Subcutaneous adipose tissue (tissue), 4 donors: Measurements from ENCODE around the gene CLK3. TPM values are rescaled to one million over a fixed set of nuclear protein-coding genes. Genes with fewer than 3 reads are reported as not detected.

ENCODE experiments used
- total RNA-seq, 4 donors: library from RNA; depleted of rRNA; stranded (reverse); fragments of >200 nt; gene quantifications; one replicate each; pipeline ENCODE4 v1.1.0, GENCODE V29; 2016
- TF ChIP-seq, protein P1 (sequence below): fragments of 450-650 bp; IDR thresholded peaks from one replicate; pipeline ENCODE4 v1.5.1; 2016; ENCODE audit warnings: low read depth, mild to moderate bottlenecking, control low read depth, antibody characterized with exemption, moderate library complexity

Gene CLK3
- total RNA-seq, 4 donors from 2014 or later: 53.6 to 159 (median 103) TPM

GRCh38 chr15:74616996-74617395, 1.4 kb downstream of the CLK3 start:
- TF ChIP-seq, protein P1, sequence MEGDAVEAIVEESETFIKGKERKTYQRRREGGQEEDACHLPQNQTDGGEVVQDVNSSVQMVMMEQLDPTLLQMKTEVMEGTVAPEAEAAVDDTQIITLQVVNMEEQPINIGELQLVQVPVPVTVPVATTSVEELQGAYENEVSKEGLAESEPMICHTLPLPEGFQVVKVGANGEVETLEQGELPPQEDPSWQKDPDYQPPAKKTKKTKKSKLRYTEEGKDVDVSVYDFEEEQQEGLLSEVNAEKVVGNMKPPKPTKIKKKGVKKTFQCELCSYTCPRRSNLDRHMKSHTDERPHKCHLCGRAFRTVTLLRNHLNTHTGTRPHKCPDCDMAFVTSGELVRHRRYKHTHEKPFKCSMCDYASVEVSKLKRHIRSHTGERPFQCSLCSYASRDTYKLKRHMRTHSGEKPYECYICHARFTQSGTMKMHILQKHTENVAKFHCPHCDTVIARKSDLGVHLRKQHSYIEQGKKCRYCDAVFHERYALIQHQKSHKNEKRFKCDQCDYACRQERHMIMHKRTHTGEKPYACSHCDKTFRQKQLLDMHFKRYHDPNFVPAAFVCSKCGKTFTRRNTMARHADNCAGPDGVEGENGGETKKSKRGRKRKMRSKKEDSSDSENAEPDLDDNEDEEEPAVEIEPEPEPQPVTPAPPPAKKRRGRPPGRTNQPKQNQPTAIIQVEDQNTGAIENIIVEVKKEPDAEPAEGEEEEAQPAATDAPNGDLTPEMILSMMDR: no peak

GRCh38 chr15:74618841-74619596, 3.4 kb downstream of the CLK3 start:
- TF ChIP-seq, protein P1: no peak

- TF ChIP-seq, protein P1: no peak
Measured at GRCh38 chr15:74619916-74620635, 4.4 kb downstream of the CLK3 start.

DNA sequence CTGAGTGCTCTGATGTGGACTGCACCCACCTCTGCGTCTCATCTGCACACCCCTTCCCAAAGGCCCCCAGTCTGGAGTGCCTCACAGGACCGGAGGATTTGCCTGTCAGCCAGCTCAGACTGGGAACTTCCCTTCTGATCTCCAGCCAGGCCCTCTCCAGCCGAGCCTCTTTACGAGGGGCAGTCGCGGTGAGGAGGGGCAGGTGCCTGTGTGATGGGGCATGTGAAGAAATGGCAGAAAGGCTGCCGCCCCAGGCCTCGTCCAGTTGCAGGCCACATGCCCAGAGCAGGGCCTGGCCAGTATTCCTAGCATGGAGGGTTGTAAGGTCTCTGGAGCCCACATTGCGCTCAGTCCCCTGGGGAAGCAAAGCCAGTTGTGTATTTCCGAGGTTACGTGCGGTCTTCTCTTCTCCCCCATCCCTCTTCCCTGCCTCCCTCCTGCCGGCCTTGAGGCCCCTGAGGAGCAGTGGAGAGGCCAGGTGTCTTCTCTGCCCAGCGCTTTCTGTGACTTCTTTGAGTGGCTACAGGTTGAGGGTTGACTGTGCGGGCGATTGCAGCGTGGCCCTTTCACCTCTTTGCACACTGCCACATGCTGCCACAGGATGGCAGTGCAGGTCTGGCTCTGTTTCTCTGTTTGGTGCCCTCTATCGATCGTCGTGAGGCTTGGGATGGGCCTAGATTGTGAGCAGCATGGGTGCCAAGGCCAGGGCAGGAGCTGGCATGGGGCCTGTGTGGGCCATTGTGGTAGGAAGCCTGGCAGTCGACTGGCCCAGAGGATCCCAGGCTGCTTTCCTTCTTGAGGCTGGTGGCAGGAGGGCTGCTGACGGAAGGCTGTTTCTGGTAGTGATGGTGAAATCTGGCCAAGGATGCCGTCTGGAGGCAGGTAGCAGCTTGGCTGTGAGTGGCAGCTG, 5.3 kb downstream of the CLK3 start:
- TF ChIP-seq, protein P1: no peak

DNA sequence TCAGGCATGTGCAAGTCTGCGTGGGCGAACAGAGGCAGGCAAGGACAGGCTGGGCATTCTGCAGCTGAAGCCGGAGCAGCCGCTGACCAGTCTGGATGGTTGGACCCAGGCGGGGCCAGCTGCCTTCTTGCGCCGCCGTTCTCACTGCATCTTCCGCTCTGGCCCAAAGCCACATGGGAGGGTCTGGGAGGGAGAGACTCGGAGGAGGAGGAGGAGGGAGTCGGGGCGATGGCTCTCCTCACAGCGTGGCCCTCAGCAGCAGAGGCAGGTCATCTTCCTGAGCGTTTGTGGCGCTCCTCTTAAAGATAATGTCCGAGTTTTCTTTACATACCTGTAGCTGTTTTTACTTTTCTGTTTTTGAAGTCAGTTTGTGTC, 5.9 kb downstream of the CLK3 start:
- TF ChIP-seq, protein P1: no peak

- TF ChIP-seq, protein P1: no peak
Measured at GRCh38 chr15:74621936-74622335, 6.3 kb downstream of the CLK3 start.
